Measurements from ENCODE around the gene PKD1L1.

The PKD1L1 gene

GRCh38 chr7:47954231-47954911, 6.1 kb upstream of the PKD1L1 start:
- no peak; the same call in 2 of the 3 replicates for ATAC-seq
- no peak for TF ChIP-seq OSR1 (CRISPR knock-in tag; IDR thresholded peaks at IDR 0.05)
- no peak for TF ChIP-seq CREB5 (CRISPR knock-in tag; IDR thresholded peaks at IDR 0.05; ENCODE audit: low read depth)
- no peak for TF ChIP-seq RARB (CRISPR knock-in tag; IDR thresholded peaks at IDR 0.05)
- TF ChIP-seq TCF4 (CRISPR knock-in tag; IDR thresholded peaks at IDR 0.05; ENCODE audit: borderline replicate concordance): no peak
- no peak for TF ChIP-seq GLIS3 (CRISPR knock-in tag; IDR thresholded peaks at IDR 0.05)
- TF ChIP-seq PPARA (CRISPR knock-in tag; IDR thresholded peaks at IDR 0.05; ENCODE audit: borderline replicate concordance): no peak
- no peak for TF ChIP-seq CSRNP3 (CRISPR knock-in tag; IDR thresholded peaks at IDR 0.05)
- no peak for TF ChIP-seq BACH2 (CRISPR knock-in tag; IDR thresholded peaks at IDR 0.05; ENCODE audit: borderline replicate concordance)
- no peak for TF ChIP-seq ISL1 (CRISPR knock-in tag; IDR thresholded peaks at IDR 0.05)
- TF ChIP-seq ZC3H10 (CRISPR knock-in tag; IDR thresholded peaks at IDR 0.05): no peak
- TF ChIP-seq CSDC2 (CRISPR knock-in tag; IDR thresholded peaks at IDR 0.05): no peak
- TF ChIP-seq PATZ1 (CRISPR knock-in tag; IDR thresholded peaks at IDR 0.05; ENCODE audit: borderline replicate concordance): no peak
- no peak for TF ChIP-seq ARNTL (CRISPR knock-in tag; IDR thresholded peaks at IDR 0.05; ENCODE audit: borderline replicate concordance, low read depth)
- no peak for TF ChIP-seq SNAI2 (CRISPR knock-in tag; IDR thresholded peaks at IDR 0.05)
- no peak for TF ChIP-seq ZNF8 (CRISPR knock-in tag; IDR thresholded peaks at IDR 0.05)
- TF ChIP-seq ZFP30 (CRISPR knock-in tag; IDR thresholded peaks at IDR 0.05): no peak
- TF ChIP-seq ZFP3 (CRISPR knock-in tag; IDR thresholded peaks at IDR 0.05): no peak
- no peak for TF ChIP-seq POU6F1 (CRISPR knock-in tag; IDR thresholded peaks at IDR 0.05; ENCODE audit: borderline replicate concordance, low read depth)

GRCh38 chr7:47953822-47954221, 5.6 kb upstream of the PKD1L1 start:
- no peak; the same call in 2 of the 3 replicates for ATAC-seq
- TF ChIP-seq OSR1 (CRISPR knock-in tag; IDR thresholded peaks at IDR 0.05) (no peak), CREB5 (CRISPR knock-in tag; IDR thresholded peaks at IDR 0.05; ENCODE audit: low read depth) (no peak), SNAI2 (CRISPR knock-in tag; IDR thresholded peaks at IDR 0.05) (no peak), CSRNP3 (CRISPR knock-in tag; IDR thresholded peaks at IDR 0.05) (no peak), GLIS3 (CRISPR knock-in tag; IDR thresholded peaks at IDR 0.05) (no peak), CSDC2 (CRISPR knock-in tag; IDR thresholded peaks at IDR 0.05) (no peak), ESRRG (CRISPR knock-in tag; IDR thresholded peaks at IDR 0.05) (no peak), TOX (CRISPR knock-in tag; IDR thresholded peaks at IDR 0.05; ENCODE audit: borderline replicate concordance) (no peak), BACH2 (CRISPR knock-in tag; IDR thresholded peaks at IDR 0.05; ENCODE audit: borderline replicate concordance) (no peak), TCF4 (CRISPR knock-in tag; IDR thresholded peaks at IDR 0.05; ENCODE audit: borderline replicate concordance) (no peak), PATZ1 (CRISPR knock-in tag; IDR thresholded peaks at IDR 0.05; ENCODE audit: borderline replicate concordance) (no peak), RARB (CRISPR knock-in tag; IDR thresholded peaks at IDR 0.05) (no peak), ZFP30 (CRISPR knock-in tag; IDR thresholded peaks at IDR 0.05) (no peak), ZNF565 (CRISPR knock-in tag; conservative IDR thresholded peaks at IDR 0.05; ENCODE audit: low read depth) (no peak)
